H1 (cell line): ENCODE measurements around the gene TMEM138.

ENCODE experiments used
- CTCF ChIP-seq, 3 experiments: IDR thresholded peaks; 1 replicate in 2 of 3; 2 replicates in 1 of 3; pipeline versions ENCODE4 v1.5.1 to v1.6.1; 2011; ENCODE audit warnings: low read length in 3 of 3, mild to moderate bottlenecking in 3 of 3, inconsistent platforms in 2 of 3, low read depth in 1 of 3, moderate library complexity in 1 of 3; ENCODE audit not compliant: insufficient read depth in 1 of 3; ENCODE audit errors: control extremely low read depth in 1 of 3
- EZH2 ChIP-seq: fragments of 200-600 bp; sonication (generic); IDR thresholded peaks from 2 replicates; pipeline ENCODE4 v1.7.1; 2012; ENCODE audit warnings: low read depth, mild to moderate bottlenecking, moderate library complexity, low read length, inconsistent platforms; ENCODE audit not compliant: severe bottlenecking
- POU5F1 ChIP-seq: IDR thresholded peaks from 2 replicates; pipeline ENCODE4 v1.6.1; 2011; ENCODE audit warnings: low read depth, mild to moderate bottlenecking, low read length, moderate library complexity

DNA sequence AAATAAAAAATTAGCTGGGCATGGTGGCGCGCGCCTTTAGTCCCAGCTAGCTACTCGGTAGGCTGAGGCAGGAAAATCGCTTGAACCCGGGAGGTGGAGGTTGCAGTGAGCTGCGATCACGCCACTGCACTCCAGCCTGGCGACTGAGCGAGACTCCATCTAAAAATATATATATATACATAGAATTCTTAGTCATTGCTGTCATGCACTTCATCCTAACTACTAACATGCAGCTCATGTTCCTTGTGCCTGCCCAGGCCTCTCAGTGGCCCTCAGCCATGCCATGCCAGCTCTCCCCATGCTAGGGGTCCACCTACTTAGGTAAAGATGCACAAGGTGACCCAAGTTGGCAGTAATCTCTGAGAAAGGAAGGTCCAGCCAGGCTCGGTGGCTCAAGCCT lies 3.6 kb upstream of the TMEM138 start:
- TF ChIP-seq POU5F1 (no peak), CTCF (IDR thresholded peaks at IDR 0.05; ENCODE audit: control extremely low read depth in 1 of 3, insufficient read depth in 1 of 3, low read depth in 1 of 3, low read length in 3 of 3) (no peak), EZH2 (no peak)
